COLO829 (cell line): ENCODE measurements around the gene SBNO2.
A peak's percentile ranks its signal among the peaks of the same experiment; 100 is the strongest.

Experiments
- DNase-seq: peaks from one replicate; pipeline ENCODE4 v3.0.0; 2012; ENCODE audit warnings: low spot score

Gene SBNO2

DNA sequence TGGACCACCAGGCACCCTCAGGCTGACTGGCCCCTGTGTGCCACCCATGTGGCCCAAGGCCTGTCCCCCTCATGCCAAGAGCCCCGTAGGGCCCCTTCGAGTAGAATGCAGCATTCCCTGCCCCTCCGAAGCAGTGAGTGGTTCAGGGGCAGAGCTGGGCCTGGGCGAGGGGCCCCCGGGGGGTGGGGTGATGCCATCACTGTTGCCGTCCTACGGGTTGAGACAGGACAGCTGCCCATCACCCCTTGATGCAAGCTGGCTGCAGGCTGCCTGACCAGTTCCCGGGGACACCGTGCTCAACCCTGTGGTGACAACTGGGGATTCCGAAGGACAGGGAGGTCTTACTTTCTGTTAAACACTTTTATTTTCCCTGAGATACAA, 4.7 kb downstream of the SBNO2 start:
- DNase-seq: no peak

DNA sequence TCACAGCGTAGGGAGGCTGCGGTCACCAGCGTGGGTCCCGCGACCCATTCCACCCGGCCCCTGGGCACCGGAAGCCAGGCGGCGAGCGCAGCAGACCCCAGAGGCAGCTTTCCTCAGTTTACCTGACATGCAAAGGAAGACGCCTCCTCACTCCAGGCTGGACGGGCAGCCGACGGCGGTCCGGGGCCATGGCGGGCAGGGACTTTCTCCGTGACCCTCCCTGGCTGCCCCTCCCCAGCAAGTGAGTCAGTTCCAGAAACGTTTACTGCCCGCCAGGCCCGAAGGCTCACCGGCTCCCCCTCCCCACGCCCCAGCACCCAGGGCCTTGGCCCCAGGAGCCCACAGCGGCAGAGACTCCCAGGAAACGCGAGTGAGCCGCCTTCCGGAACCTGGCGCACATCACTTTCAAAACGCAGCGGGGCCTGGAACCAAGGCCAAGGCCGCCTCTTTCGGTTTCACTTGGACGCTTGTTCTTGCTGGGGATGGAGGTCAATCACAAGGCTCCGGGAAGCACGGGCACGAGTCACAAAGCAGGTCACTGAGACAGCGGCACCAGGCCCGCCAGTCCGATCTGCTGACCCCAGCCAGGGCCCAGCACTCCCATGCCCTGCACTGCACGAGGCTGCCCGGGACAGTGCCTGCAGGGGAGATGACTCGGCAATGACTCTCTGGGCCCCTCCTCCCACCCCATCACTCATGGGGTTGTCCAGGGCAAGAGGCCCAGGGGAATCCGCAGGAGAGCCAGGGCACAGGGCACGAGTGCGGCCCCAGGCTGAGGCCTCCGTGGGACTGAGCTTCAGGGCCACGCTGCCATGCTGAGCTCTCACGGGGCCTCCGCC, 5.3 kb downstream of the SBNO2 start:
- DNase-seq: peak; percentile 72

DNA sequence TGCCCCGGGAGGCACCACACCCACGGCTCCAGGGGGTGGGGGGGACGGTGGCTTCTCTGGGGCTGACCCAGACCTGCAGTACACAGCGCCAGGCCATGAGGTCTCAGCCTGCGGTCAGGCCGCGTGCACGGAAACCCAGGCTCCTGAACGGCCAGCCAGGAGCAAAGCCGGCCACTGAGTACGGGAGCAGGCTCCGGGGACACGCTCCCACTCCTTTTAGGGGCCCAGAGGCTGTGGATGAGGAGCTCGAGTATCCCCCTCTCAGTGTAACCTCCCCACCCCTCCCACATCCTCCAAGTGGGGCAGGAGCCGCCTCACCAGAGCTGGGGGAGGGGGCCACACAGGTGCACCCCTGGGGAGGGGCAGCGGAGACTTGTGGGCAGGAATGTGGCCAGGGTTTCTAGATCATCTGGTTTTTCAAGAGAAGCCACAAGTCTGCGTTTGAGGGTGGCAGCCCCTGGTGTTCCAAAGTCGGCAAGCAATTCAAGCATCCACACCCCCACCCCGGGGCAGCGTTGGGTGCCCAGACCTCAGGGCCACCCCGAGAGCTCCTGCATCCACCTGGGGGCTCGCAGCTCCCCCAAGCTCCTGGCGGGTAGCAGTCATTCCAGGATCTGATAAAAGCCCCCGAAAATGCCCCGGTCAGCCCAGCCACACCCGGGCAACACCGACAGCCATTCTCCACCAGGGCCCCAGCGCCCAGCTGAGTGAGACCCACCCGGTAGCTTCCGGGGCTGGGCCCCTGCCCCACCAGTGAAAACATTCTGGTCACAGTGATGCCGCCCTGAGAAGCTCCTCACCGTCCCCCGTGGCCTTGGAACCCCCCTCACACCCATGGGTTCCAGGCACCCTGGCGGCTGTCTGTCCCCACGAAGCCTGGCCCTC, 6.1 kb downstream of the SBNO2 start:
- no peak for DNase-seq

- no peak for DNase-seq
Observed at GRCh38 chr19:1166872-1167573, 7.0 kb downstream of the SBNO2 start.

GRCh38 chr19:1164684-1165531, 9.2 kb downstream of the SBNO2 start:
- DNase-seq: no peak

DNA sequence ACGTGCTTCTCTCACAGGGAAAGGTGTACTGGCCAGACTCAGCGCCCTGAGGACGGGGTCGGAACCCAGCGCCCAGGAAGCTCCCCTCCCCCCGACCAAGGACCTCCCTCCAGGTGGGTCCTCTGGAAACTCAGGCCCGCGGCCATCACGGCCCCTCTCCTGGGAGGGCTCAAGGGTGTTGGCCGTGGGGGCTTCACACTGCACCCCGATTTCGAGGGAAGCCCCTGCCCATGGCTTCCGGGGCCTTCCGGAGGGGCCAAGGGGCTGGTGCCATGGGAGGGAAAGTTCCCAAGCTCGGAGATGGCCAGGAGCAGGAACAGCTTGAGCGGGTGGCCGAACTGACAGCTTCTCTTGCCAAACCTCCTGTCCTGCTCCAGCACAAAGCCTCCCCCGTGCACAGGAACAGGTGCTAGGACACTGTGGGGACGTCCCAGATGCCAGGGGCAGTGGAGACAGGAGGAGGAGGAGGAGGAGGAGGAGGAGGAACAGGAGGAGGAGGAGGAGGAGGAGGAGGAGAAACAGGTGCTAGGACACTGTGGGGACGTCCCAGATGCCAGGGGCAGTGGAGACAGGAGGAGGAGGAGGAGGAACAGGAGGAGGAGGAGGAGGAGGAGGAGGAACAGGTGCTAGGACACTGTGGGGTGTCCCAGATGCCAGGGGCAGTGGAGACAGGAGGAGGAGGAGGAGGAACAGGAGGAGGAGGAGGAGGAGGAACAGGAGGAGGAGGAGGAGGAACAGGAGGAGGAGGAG, 10.0 kb downstream of the SBNO2 start:
- no peak for DNase-seq

DNA sequence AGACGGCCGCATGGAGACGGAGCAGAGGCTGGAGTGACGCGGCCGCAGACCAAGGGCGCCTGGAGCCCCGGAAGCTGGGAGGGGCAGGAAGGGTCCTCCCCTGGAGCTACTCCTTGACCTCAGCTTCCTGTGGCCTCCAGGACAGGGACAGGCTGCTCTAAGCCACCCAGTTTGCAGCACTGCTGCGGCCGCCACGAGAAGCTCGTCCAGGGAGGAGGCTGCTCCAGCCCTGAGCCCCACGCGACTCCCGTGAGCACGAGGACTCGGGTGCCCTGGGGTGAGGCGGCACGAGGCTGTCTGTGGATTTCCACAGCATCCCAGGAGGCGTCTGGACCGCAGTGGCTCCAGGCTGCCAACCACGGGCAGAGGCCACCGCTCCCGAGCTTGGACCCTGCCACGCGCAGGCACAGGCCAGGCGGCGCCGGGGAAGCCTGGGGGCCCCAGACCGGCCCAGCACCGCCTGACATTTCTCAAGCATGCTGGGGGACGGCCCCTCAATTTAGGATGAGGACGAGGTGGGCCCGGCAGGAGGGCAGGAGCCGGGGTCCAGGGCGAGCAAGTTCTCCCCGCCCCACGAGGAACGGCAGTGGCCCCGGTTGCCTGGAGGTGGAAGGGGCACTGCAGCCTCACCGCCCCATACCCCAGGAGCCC, 10.7 kb downstream of the SBNO2 start:
- no peak for DNase-seq

DNA sequence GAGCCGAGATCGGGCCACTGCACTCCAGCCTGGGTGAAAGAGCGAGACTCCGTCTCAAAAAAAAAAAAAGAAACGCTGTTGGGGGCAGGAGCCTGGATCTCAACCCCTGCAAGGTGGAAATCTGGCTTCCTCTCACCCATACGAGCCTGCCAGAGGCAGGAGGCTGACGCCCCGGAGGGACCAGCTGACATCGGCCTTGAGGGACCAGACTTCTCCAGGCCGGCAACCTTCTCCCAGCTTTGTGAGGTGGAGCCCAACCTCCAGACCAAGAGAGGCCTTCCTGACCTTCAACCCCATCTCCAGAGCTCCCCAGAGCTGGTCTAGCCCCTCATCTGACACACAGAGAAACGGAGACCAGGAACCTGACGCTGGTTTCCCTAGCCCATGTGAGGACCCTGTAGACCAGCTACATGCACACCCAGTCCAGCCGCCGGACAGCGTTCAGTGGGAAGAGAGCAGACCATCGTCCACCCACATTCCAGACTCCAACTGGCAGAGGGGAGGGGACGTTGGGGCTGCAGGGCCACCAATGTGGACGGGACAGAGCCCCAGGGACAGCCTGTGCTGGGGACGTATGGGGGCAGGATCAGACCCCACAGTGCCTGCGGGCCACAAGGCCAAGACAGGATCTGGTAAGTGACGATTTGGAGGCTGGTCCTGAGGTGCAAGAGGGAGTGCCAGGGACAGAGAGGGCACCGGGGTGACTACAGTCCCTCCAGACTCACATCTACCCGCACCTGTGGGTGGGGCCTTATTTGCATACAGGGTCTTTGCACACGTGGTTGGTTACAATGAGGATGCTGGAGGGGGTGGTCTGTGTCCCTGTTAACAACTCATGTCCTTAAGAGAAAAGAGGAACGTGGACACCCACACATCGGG, 11.4 kb downstream of the SBNO2 start:
- DNase-seq: no peak

DNA sequence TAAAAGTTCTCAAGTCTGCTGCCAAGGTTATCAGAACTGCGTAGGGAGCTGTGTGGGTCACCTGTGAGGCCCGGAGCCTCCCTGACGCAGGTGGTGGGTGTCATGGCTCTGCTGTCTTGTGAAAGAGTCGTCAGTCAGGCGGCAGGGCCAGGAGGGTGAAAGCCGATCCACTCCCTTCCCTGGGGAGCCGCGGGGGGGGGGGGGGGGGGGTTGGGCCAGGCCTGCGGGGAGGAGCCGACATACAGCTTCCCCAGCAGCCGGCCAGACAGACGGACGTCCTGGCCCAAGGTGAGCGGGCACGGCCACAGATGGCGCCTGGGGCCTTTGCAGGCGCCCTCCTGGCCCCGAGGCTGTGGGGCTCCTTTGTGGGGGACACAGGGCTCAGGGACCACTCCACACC, 12.4 kb downstream of the SBNO2 start:
- DNase-seq: no peak

GRCh38 chr19:1159864-1160595, 14.0 kb downstream of the SBNO2 start:
- no peak for DNase-seq

- DNase-seq: no peak
Observed at GRCh38 chr19:1158885-1159448, 15.1 kb downstream of the SBNO2 start.

- no peak for DNase-seq
Observed at GRCh38 chr19:1157931-1158884, 15.9 kb downstream of the SBNO2 start.

- DNase-seq: no peak
Observed at GRCh38 chr19:1156830-1157615, 17.0 kb downstream of the SBNO2 start.

GRCh38 chr19:1156305-1156801, 17.7 kb downstream of the SBNO2 start:
- DNase-seq: no peak

- DNase-seq: no peak
Observed at GRCh38 chr19:1155352-1156304, 18.4 kb downstream of the SBNO2 start.
